Cerebellar nuclear complex (tissue), 1 donor: Measurements from ENCODE around the gene KDM6A.
"Not testable (repeated sequence)": the region's sequence is repeated elsewhere in the genome, so short reads cannot be mapped to it uniquely, and the experiment has no call there.

Source experiments
- DNase-seq, 2 experiments: peaks; one replicate each; lab custom pipeline; 2025; lab: John Stamatoyannopoulos, UW

KDM6A gene

GRCh38 chrX:44872821-44873414, at the start of gene KDM6A:
Gene KDM6A (plus strand): TSS chrX:44873188. CDS start chrX:44873552, 364 bp downstream.
- DNase-seq, result peak; percentile 93 to 97

GRCh38 chrX:44823193-44823592, 49.8 kb upstream of the KDM6A start:
- not testable (repeated sequence) for DNase-seq

GRCh38 chrX:44828008-44828605, 44.9 kb upstream of the KDM6A start:
- no peak for DNase-seq

- no peak for DNase-seq
Measured at GRCh38 chrX:44829832-44830231, 43.2 kb upstream of the KDM6A start.

GRCh38 chrX:44842550-44843317, 30.3 kb upstream of the KDM6A start:
- no peak for DNase-seq

- no peak for DNase-seq
Measured at GRCh38 chrX:44843318-44843702, 29.7 kb upstream of the KDM6A start.

- DNase-seq, result no peak
Measured at GRCh38 chrX:44843753-44844152, 29.2 kb upstream of the KDM6A start, which contains the start of gene DUSP21. Gene DUSP21 (plus strand): TSS chrX:44844021. CDS start chrX:44844133, 112 bp downstream.

GRCh38 chrX:44844204-44844603, 28.8 kb upstream of the KDM6A start:
- DNase-seq, result no peak

GRCh38 chrX:44850891-44851290, 22.1 kb upstream of the KDM6A start:
- DNase-seq, result not testable (repeated sequence)

- peak in 1 of 2 experiments; percentile 2 for DNase-seq
Measured at GRCh38 chrX:44871114-44871645, 1.8 kb upstream of the KDM6A start.

- DNase-seq, result peak in 1 of 2 experiments; percentile 3
Measured at GRCh38 chrX:44871931-44872820, 812 bp upstream of the KDM6A start.

- DNase-seq, result peak in 1 of 2 experiments; percentile 16
Measured at GRCh38 chrX:44873415-44874276, 658 bp downstream of the KDM6A start.

GRCh38 chrX:44874420-44875184, 1.6 kb downstream of the KDM6A start:
- no peak for DNase-seq

- no peak for DNase-seq
Measured at GRCh38 chrX:44875185-44875489, 2.1 kb downstream of the KDM6A start.

GRCh38 chrX:44876086-44876485, 3.1 kb downstream of the KDM6A start:
- DNase-seq, result no peak

GRCh38 chrX:44876767-44877166, 3.8 kb downstream of the KDM6A start:
- no peak for DNase-seq

- DNase-seq, result no peak
Measured at GRCh38 chrX:44878780-44879179, 5.8 kb downstream of the KDM6A start.

- DNase-seq, result no peak
Measured at GRCh38 chrX:44881549-44881948, 8.6 kb downstream of the KDM6A start.

- no peak for DNase-seq
Measured at GRCh38 chrX:44882635-44883034, 9.6 kb downstream of the KDM6A start.

- DNase-seq, result no peak
Measured at GRCh38 chrX:44884944-44885343, 12.0 kb downstream of the KDM6A start.
